T-helper 2 cell treated with Interferon-gamma antibody and Interleukin-4, amounts not matched to agents 100 ng/mL and 5 ng/mL, for 36 hours (primary cell): ENCODE measurements around the gene GOLGA6L2. TPM values are rescaled to one million over a fixed set of nuclear protein-coding genes. Genes with fewer than 3 reads are reported as not detected.
"Not testable (repeated sequence)": the region's sequence is repeated elsewhere in the genome, so short reads cannot be mapped to it uniquely, and the experiment has no call there.

Experiments
- intact Hi-C: fragments of 100-400 bp; cut with micrococcal nuclease; formaldehyde crosslinking; loops from one replicate; pipeline ENCODE4 v1.15.1; 2023
- total RNA-seq: library from RNA; stranded (reverse); gene quantifications from 2 replicates; pipeline ENCODE4 v1.2.3, GENCODE V29; 2022

Gene GOLGA6L2
- total RNA-seq, 1 donor from 2014 or later = not detected

- intact Hi-C loops = not testable (repeated sequence)
Observed at GRCh38 chr15:23425327-23425726, 21.7 kb downstream of the GOLGA6L2 start.

- intact Hi-C loops = no loop called here
Observed at GRCh38 chr15:23424111-23424904, 22.7 kb downstream of the GOLGA6L2 start.

GRCh38 chr15:23422946-23423708 is 23.9 kb downstream of the GOLGA6L2 start:
- intact Hi-C loops = no loop called here

DNA sequence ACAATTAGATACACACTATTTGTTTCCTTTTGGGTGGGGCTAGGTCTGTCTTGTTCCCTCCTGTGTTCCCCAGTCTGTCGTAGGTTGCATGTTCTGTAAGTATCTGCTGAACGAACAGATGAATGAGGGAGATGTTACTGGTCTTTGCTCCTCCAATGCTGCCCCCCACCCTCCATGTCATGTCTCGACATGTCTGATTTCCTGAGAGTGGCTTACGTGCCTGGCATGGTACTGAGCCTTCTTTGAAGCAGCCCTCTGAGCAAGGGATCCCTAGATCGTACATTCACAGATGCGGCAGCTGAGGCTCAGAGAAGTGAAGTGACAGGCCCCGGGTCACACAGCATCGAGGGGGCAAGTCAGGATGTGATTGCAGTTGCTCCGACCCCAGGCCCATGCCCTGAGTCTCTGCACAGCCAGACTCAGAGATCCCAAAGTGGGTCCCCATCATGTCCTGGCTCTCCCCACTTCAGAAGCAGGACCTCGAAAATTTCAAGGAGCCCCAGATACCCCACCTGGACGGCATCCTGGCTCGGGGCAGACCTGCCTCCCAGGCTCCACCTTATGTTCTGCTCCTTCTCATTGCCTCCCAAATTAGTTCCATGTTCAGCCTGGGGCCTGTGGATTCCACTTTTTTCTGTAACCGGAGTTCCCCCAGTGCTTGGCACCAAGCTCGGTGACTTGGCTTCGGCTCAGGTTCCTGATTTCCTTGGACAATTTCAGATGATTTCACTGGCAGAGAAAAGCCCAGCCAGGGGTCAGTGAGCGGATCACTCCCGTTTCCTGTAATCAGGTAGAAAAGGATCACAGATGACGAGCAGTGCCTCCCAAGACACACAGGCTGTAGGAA is 24.7 kb downstream of the GOLGA6L2 start:
- intact Hi-C loops = no loop called here

- intact Hi-C loops = no loop called here
Observed at GRCh38 chr15:23420806-23421575, 26.1 kb downstream of the GOLGA6L2 start.

DNA sequence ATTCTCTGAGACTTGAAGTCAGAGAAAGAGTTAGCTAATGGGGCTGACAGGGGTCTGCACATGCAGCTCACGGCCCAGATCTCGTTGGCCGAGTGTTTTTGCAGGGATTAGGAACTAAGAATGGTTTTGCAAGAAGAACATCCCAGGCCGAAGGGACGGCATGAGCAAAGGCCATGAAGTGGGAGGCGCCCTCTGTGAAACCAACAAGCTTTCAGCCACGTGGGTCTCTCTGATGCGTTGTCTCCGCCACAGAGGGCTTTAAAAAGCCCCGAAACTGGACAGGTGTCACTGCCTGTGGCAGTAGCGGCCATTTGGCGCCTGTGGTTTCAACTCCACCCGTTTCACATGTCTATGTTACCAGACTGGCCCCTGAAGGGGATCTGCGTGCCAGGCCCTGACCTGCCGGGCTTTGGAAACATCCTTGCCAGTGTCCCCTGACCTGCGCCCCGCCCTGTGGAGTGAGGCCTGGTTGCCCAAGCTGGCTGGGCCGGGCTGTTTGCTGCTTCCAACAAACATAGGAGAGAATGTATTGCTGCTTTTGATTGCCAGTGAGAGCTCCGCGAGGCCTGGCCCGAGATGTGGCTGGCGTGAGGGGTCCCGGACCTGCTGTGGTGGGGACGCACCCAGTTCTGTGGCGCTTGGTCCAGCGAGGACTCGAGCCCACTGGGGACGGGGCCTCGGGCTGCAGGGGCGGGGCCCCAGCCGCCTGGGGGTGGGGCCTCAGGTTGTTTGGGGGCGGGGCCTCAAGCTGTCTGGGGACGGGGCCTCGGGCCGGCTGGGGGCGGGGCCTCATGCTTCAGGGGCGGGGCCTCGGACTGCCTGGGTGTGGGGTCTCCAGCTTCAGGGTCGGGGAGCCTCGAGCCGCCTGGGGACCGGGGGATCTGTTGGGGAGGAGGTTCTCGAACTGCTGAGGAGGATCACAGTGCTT is 30.4 kb downstream of the GOLGA6L2 start:
- intact Hi-C loops = no loop called here

GRCh38 chr15:23415866-23416265 is 31.2 kb downstream of the GOLGA6L2 start:
- intact Hi-C loops = not testable (repeated sequence)

GRCh38 chr15:23415321-23415865 is 31.6 kb downstream of the GOLGA6L2 start:
- intact Hi-C loops = no loop called here

GRCh38 chr15:23412881-23413600 is 34.0 kb downstream of the GOLGA6L2 start:
- intact Hi-C loops = not testable (repeated sequence)

DNA sequence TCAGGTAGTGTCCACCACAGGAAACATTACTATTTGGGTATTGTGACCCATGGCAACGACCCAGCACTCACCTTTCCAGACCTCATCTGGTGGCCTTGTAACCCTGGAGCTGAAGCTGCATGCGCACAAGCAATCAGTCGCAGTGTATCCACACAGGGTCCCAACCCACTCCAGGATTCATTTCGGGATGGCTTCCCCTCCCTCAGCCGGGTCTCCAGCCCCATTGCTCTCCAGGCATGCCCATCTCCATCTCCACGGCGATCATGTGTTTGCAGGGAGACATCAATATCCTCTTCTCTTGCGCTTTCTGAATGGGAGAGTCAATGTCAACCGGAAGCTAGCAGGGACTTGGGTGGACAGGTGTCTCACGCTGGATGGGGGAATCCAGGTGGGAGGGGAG is 35.2 kb downstream of the GOLGA6L2 start:
- intact Hi-C loops = no loop called here

- intact Hi-C loops = no loop called here
Observed at GRCh38 chr15:23403550-23403949, 43.5 kb downstream of the GOLGA6L2 start.

DNA sequence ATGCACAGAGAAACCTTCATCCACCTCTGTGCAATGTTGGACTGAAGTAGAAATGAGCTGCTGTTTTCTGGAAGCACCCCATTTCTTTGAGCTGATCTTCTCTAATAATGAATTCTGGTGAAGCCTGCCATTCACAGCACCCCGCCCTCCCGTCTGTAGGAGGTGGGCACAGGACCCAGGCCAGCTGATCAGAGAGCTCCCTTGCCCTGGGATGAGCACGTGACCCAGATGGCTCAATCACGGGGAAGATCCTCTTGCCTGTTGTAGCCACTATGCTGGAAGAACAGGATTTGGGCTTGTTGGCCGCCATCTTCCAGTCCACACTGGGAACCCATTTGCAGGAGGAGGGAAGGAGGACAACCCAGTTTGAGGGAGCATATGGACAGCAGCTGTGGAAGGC is 44.5 kb downstream of the GOLGA6L2 start:
- intact Hi-C loops = no loop called here

- intact Hi-C loops = no loop called here
Observed at GRCh38 chr15:23402140-23402539, 44.9 kb downstream of the GOLGA6L2 start.

DNA sequence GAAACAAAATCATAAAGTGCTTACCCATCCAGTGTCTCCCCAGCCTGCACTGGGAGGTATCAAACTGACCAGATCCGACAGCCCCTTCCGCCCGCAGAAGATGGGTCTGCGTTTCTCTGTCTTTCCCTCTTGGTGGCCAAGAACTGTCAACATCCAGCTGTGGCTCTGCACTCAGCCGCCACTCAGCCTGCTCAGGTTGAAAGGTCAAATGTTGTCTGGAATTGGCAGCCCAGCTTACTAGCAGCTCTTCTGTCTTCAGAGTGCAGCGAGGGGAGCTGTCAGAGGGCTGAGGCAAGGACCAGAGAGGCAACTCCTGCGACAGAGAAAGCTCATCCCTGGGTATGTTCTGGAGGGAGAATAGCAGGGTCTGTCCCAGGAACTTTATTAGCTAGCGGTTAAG is 45.4 kb downstream of the GOLGA6L2 start:
- intact Hi-C loops = no loop called here

DNA sequence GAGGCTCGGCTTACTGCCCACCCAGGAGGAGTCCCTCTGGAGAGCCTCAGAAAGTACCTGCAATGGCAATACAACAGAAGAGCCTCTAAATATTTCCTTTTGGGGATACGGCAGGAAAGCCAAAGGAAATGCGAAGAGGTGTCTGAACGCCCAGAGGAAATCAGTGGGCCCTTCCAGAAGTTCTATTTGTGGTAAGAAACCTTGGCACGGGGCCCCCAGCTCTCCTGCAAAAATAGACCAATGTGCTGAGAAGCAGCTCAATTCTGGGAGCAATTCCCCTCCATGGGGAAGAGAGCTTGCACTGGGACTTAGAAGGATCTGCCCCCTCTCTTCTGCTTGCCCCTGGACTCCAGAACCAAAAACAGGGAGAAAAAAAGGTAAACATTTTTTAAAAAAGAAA is 47.8 kb downstream of the GOLGA6L2 start:
- intact Hi-C loops = not testable (repeated sequence)

DNA sequence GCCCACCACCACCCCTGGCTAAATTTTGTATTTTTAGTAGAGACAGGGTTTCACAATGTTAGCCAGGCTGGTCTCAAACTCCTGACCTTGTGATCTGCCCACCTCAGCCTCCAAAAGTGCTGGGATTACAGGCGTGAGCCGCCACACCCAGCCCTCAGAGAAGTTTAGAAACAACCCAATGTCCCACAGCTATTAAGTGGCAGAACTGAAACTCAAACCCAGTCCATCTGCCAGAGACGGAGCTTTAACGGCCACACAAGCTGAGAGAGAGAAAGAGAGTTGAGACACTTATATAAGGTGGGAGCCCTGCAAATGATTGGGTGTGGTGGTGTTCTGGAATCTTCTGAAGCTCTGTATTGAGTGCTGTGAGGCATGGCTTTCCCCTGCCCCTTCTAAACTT is 48.7 kb downstream of the GOLGA6L2 start:
- intact Hi-C loops = not testable (repeated sequence)

DNA sequence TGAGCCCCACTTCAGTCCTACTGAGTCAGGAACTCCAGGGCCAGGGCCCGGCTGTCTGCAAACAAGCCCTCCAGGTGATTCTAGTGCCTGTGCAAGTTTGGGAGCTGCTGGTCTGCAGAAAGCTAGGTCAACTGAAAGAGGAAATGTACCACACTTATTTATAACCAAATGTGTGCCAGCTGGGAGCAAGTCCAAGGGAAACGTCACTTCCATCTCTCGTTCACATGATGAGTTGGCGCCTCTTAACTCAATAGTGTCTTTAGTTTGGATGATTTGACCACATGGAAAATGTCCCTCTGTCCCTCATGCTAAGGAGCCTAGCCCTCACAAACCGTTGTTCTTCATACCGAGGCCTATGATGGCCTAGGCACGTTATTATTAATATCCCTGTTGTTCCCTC is 49.3 kb downstream of the GOLGA6L2 start:
- intact Hi-C loops = no loop called here

- intact Hi-C loops = no loop called here
Observed at GRCh38 chr15:23395832-23396231, 51.2 kb downstream of the GOLGA6L2 start.
